Fibroblast of lung (primary cell): ENCODE data around the gene TLE1. TPM values are rescaled to one million over a fixed set of nuclear protein-coding genes. Genes with fewer than 3 reads are reported as not detected.

ENCODE experiments used
- DNase-seq, 2 donors: peaks; one replicate each; pipeline versions ENCODE4 v3.0.0 to v3.0.0-alpha.2; 2010; ENCODE audit warnings: low read depth in 2 of 2
- H2AFZ ChIP-seq: 2 replicates; pipeline ENCODE4 v1.5.1; 2012; ENCODE audit warnings: low read length, control low read depth, inconsistent platforms
- H3K27ac ChIP-seq: 2 replicates; pipeline ENCODE4 v1.5.1; 2011; ENCODE audit warnings: low read length, control low read depth; ENCODE audit not compliant: insufficient read depth
- H3K27me3 ChIP-seq: 2 replicates; pipeline ENCODE4 v1.5.1; 2011; ENCODE audit warnings: mild to moderate bottlenecking, low read length; ENCODE audit not compliant: control insufficient read depth, insufficient read depth
- H3K36me3 ChIP-seq: 2 replicates; pipeline ENCODE4 v1.5.1; 2011; ENCODE audit warnings: low read length; ENCODE audit not compliant: control insufficient read depth, insufficient read depth
- H3K4me1 ChIP-seq: 2 replicates; pipeline ENCODE4 v1.5.1; 2011; ENCODE audit warnings: low read length; ENCODE audit not compliant: control insufficient read depth, insufficient read depth; ENCODE audit errors: extremely low read depth
- H3K4me2 ChIP-seq: 2 replicates; pipeline ENCODE4 v1.5.1; 2011; ENCODE audit warnings: low read length, control low read depth; ENCODE audit not compliant: insufficient read depth; ENCODE audit errors: extremely low read depth
- H3K4me3 ChIP-seq, 4 experiments: fragments of 200-600 bp in 1 of 4; sonication (generic) in 1 of 4; replicated peaks in 1 of 4; 2 replicates each; pipeline ENCODE4 v1.5.1; 2011 to 2016; ENCODE audit warnings: low read length in 4 of 4, low read depth in 3 of 4, mild to moderate bottlenecking in 3 of 4, control low read depth in 2 of 4, inconsistent platforms in 1 of 4, mixed read lengths in 1 of 4; ENCODE audit not compliant: insufficient read depth in 1 of 4; ENCODE audit errors: control extremely low read depth in 1 of 4
- H3K79me2 ChIP-seq: 2 replicates; pipeline ENCODE4 v1.5.1; 2012; ENCODE audit warnings: mild to moderate bottlenecking, low read length, inconsistent platforms; ENCODE audit not compliant: control insufficient read depth, insufficient read depth
- H3K9ac ChIP-seq: 2 replicates; pipeline ENCODE4 v1.5.1; 2011; ENCODE audit warnings: mild to moderate bottlenecking, low read length, control low read depth; ENCODE audit not compliant: insufficient read depth
- H3K9me3 ChIP-seq: 2 replicates; pipeline ENCODE4 v1.5.1; 2012; ENCODE audit warnings: low read depth, low read length; ENCODE audit not compliant: control insufficient read depth, insufficient read depth
- H4K20me1 ChIP-seq: 2 replicates; pipeline ENCODE4 v1.5.1; 2011; ENCODE audit warnings: low read length; ENCODE audit not compliant: control insufficient read depth, insufficient read depth; ENCODE audit errors: extremely low read depth
- CTCF ChIP-seq, 2 donors: IDR thresholded peaks in 1 of 2; conservative IDR thresholded peaks in 1 of 2; 1 replicate in 1 of 2; 2 replicates in 1 of 2; pipeline ENCODE4 v1.5.1; 2011 to 2012; ENCODE audit warnings: low read length in 2 of 2, control low read depth in 1 of 2, inconsistent platforms in 1 of 2, low read depth in 1 of 2, mild to moderate bottlenecking in 1 of 2
- EZH2 ChIP-seq: IDR thresholded peaks from 2 replicates; pipeline ENCODE4 v1.5.1; 2012; ENCODE audit warnings: low read length, control low read depth, mild to moderate bottlenecking; ENCODE audit errors: missing control alignments
- polyA plus RNA-seq, 2 donors: library from polyadenylated mRNA; depleted of rRNA in 1 of 2; stranded (reverse) in 1 of 2; unstranded in 1 of 2; fragments of >200 nt; gene quantifications; 2 replicates each; pipeline ENCODE4 v1.2.1, GENCODE V29; 2011 to 2012; ENCODE audit warnings: missing spikeins in 1 of 2
- total RNA-seq: library from RNA; depleted of rRNA; stranded (reverse); fragments of >200 nt; gene quantifications from 2 replicates; pipeline ENCODE4 v1.2.1, GENCODE V29; 2014

The TLE1 gene
- total and polyA plus RNA-seq, 2 donors (not counting 1 experiment from before 2014, with no cell fraction given) = 29.3 to 29.7 TPM

- H4K20me1 ChIP-seq = no peaks in the 10 kb centered on the region
- H3K9me3 ChIP-seq = no peaks in the 10 kb centered on the region
- peaks cover 3% of the 10 kb centered on the region for H3K4me1 ChIP-seq
- H3K9ac ChIP-seq = no peak overlapping the region
- no peaks in the 10 kb centered on the region for H3K79me2 ChIP-seq
- no peaks in the 10 kb centered on the region for H3K27me3 ChIP-seq
- no peak for DNase-seq
- no peak for TF ChIP-seq EZH2
- TF ChIP-seq CTCF (conservative IDR thresholded peaks at IDR 0.05 in 1 of 2, IDR thresholded peaks at IDR 0.05 in 1 of 2; ENCODE audit: low read depth in 1 of 2, low read length in 2 of 2) = no peak
- H3K36me3 ChIP-seq = no peaks in the 10 kb centered on the region
- no peak overlapping the region for H3K4me2 ChIP-seq
- H3K4me3 ChIP-seq = no peak overlapping the region
- no peak overlapping the region for H2AFZ ChIP-seq
- H3K27ac ChIP-seq = no peak overlapping the region
Measured at GRCh38 chr9:81598811-81599210, 90.5 kb downstream of the TLE1 start.

GRCh38 chr9:81598123-81598497, 91.2 kb downstream of the TLE1 start:
- no peaks in the 10 kb centered on the region for H3K36me3 ChIP-seq
- no peaks in the 10 kb centered on the region for H3K9me3 ChIP-seq
- H3K79me2 ChIP-seq = no peaks in the 10 kb centered on the region
- H2AFZ ChIP-seq = no peak overlapping the region
- no peak overlapping the region for H3K9ac ChIP-seq
- H4K20me1 ChIP-seq = no peaks in the 10 kb centered on the region
- no peak for TF ChIP-seq EZH2
- no peak for TF ChIP-seq CTCF (conservative IDR thresholded peaks at IDR 0.05 in 1 of 2, IDR thresholded peaks at IDR 0.05 in 1 of 2; ENCODE audit: low read depth in 1 of 2, low read length in 2 of 2)
- no peak overlapping the region for H3K4me3 ChIP-seq
- H3K27me3 ChIP-seq = no peaks in the 10 kb centered on the region
- H3K27ac ChIP-seq = no peak overlapping the region
- no peak overlapping the region for H3K4me2 ChIP-seq
- no peak for DNase-seq
- peaks cover 3% of the 10 kb centered on the region for H3K4me1 ChIP-seq

GRCh38 chr9:81597419-81598122, 91.8 kb downstream of the TLE1 start:
- TF ChIP-seq CTCF (conservative IDR thresholded peaks at IDR 0.05 in 1 of 2, IDR thresholded peaks at IDR 0.05 in 1 of 2; ENCODE audit: low read depth in 1 of 2, low read length in 2 of 2) = no peak
- TF ChIP-seq EZH2 = no peak
- H3K4me3 ChIP-seq = no peak overlapping the region
- H3K4me1 ChIP-seq = peaks cover 3% of the 10 kb centered on the region
- no peaks in the 10 kb centered on the region for H3K36me3 ChIP-seq
- no peaks in the 10 kb centered on the region for H3K27me3 ChIP-seq
- no peaks in the 10 kb centered on the region for H4K20me1 ChIP-seq
- no peak overlapping the region for H3K9ac ChIP-seq
- H3K4me2 ChIP-seq = no peak overlapping the region
- no peak overlapping the region for H3K27ac ChIP-seq
- H3K79me2 ChIP-seq = no peaks in the 10 kb centered on the region
- no peaks in the 10 kb centered on the region for H3K9me3 ChIP-seq
- DNase-seq = no peak
- no peak overlapping the region for H2AFZ ChIP-seq
